ENCODE data around the gene MTMR12.
"Not testable (repeated sequence)": the region's sequence is repeated elsewhere in the genome, so short reads cannot be mapped to it uniquely, and the experiment has no call there.

MTMR12 gene

GRCh38 chr5:32223972-32224609, 88.6 kb downstream of the MTMR12 start:
- Histone ChIP-seq H3K36me3 (no peaks in the 10 kb centered on the region), H3K4me1 (no peaks in the 10 kb centered on the region), H3K4me3 (ENCODE audit: low read depth, low read length) (no peak overlapping the region), H3K27me3 (no peaks in the 10 kb centered on the region), H3K9me3 (no peaks in the 10 kb centered on the region)
- DNase-seq, result no peak
- TF ChIP-seq, protein P1, sequence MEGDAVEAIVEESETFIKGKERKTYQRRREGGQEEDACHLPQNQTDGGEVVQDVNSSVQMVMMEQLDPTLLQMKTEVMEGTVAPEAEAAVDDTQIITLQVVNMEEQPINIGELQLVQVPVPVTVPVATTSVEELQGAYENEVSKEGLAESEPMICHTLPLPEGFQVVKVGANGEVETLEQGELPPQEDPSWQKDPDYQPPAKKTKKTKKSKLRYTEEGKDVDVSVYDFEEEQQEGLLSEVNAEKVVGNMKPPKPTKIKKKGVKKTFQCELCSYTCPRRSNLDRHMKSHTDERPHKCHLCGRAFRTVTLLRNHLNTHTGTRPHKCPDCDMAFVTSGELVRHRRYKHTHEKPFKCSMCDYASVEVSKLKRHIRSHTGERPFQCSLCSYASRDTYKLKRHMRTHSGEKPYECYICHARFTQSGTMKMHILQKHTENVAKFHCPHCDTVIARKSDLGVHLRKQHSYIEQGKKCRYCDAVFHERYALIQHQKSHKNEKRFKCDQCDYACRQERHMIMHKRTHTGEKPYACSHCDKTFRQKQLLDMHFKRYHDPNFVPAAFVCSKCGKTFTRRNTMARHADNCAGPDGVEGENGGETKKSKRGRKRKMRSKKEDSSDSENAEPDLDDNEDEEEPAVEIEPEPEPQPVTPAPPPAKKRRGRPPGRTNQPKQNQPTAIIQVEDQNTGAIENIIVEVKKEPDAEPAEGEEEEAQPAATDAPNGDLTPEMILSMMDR (IDR thresholded peaks at IDR 0.05; ENCODE audit: low read depth, low read length), result no peak

GRCh38 chr5:32222723-32223470, 89.8 kb downstream of the MTMR12 start:
- peaks cover 3% of the 10 kb centered on the region; the same call in 1 of the 2 replicates for H3K4me1 ChIP-seq
- no peak for DNase-seq
- no peaks in the 10 kb centered on the region for H3K9me3 ChIP-seq
- no peaks in the 10 kb centered on the region for H3K36me3 ChIP-seq
- no peak overlapping the region for H3K4me3 ChIP-seq (ENCODE audit: low read depth, low read length)
- no peaks in the 10 kb centered on the region for H3K27me3 ChIP-seq
- TF ChIP-seq, protein P1 (IDR thresholded peaks at IDR 0.05; ENCODE audit: low read depth, low read length), result no peak

DNA sequence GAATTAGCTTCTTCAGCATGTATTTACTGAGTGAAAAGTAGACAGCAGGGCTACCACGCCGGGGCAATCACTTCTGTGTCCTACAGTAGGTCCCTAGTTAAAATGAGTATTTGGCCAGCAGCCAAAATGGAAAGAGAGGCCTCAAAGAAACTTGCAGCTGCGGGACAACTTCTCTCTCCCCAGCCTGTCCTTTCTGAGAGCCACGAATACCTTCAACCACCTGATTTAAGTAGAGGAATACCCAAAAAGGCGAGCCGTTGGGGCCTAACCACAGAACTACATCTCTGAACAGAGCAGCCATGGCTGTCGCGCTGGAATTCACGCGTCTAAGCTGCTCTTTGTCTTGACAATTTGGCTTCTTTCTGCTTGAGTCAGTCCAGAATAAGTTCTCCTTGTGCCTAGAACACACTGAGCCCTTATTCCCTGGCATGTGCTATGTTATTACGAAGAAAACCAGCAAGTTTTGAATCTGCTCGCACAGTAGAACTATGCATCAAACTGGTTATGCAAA, 94.8 kb downstream of the MTMR12 start:
- DNase-seq, result peak; percentile 20
- no peaks in the 10 kb centered on the region for H3K36me3 ChIP-seq
- peaks cover 4% of the 10 kb centered on the region; the same call in 1 of the 2 replicates for H3K4me1 ChIP-seq
- H3K4me3 ChIP-seq (ENCODE audit: low read depth, low read length), result no peak overlapping the region
- no peaks in the 10 kb centered on the region for H3K9me3 ChIP-seq
- TF ChIP-seq, protein P1 (IDR thresholded peaks at IDR 0.05; ENCODE audit: low read depth, low read length), result no peak
- H3K27me3 ChIP-seq, result no peaks in the 10 kb centered on the region

GRCh38 chr5:32214344-32214743, 98.4 kb downstream of the MTMR12 start:
- H3K4me3 ChIP-seq (ENCODE audit: low read depth, low read length); H3K36me3 ChIP-seq; H3K9me3 ChIP-seq; DNase-seq; H3K4me1 ChIP-seq; H3K27me3 ChIP-seq: not testable (repeated sequence)

DNA sequence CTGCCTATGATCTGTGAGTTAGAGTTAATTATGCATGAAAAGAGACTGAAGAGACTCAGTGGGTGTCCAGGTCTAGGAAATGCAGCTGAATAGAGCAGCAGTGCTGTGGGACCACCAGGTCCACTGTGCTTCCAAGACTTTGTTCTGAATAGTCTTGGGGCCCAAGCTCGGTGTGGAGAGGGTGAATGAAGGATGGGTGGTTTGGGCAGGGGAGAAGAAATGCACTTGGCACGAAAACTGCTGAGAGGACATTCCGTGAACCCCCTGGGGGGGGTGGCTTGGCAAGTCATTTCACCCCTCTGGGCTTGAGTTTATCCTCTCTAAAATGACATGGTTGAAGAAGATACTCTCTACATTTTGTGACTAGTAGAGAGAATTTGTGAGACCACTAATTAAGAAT, 102.6 kb downstream of the MTMR12 start:
- Histone ChIP-seq H3K4me3 (ENCODE audit: low read depth, low read length) (no peak overlapping the region), H3K9me3 (no peaks in the 10 kb centered on the region), H3K27me3 (no peaks in the 10 kb centered on the region), H3K36me3 (no peaks in the 10 kb centered on the region), H3K4me1 (no peaks in the 10 kb centered on the region)
- TF ChIP-seq, protein P1 (IDR thresholded peaks at IDR 0.05; ENCODE audit: low read depth, low read length), result no peak
- no peak for DNase-seq

DNA sequence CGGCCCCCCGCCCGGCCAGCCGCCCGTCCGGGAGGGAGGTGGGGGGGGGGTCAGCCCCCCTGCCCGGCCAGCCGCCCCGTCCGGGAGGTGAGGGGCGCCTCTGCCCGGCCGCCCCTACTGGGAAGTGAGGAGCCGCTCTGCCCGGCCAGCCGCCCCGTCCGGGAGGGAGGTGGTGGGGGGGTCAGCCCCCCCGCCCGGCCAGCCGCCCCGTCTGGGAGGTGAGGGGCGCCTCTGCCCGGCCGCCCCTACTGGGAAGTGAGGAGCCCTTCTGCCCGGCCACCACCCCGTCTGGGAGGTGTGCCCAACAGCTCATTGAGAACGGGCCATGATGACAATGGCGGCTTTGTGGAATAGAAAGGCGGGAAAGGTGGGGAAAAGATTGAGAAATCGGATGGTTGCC, 103.9 kb downstream of the MTMR12 start:
- H3K36me3 ChIP-seq; H3K4me3 ChIP-seq (ENCODE audit: low read depth, low read length); H3K4me1 ChIP-seq; DNase-seq; H3K27me3 ChIP-seq; H3K9me3 ChIP-seq: not testable (repeated sequence)

DNA sequence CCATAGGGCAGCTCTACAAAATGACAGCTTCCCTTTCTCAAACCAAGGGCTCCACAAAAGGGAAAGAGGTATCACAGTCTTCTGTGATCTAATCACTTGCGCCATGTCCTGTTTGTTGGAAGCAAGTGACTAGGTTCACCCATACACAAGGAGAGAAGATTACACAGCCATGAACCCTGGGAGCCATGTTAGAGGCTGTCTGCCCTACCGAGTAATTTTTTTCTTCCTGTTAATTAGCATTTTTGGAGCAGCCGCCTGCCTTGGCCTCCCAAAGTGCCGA, 105.4 kb downstream of the MTMR12 start:
- H3K36me3 ChIP-seq, result no peaks in the 10 kb centered on the region
- H3K27me3 ChIP-seq, result no peaks in the 10 kb centered on the region
- DNase-seq, result no peak
- H3K4me1 ChIP-seq, result no peaks in the 10 kb centered on the region
- no peak overlapping the region for H3K4me3 ChIP-seq (ENCODE audit: low read depth, low read length)
- H3K9me3 ChIP-seq, result no peaks in the 10 kb centered on the region
- TF ChIP-seq, protein P1 (IDR thresholded peaks at IDR 0.05; ENCODE audit: low read depth, low read length), result no peak

Data from BE2C (cell line).